Caki2 (cell line): ENCODE measurements around the gene SLC17A3. TPM values are rescaled to one million over a fixed set of nuclear protein-coding genes. Genes with fewer than 3 reads are reported as not detected.

Source experiments
- DNase-seq: peaks from one replicate; pipeline ENCODE4 v3.0.0-alpha.2; 2015; ENCODE audit warnings: low read depth
- in situ Hi-C: cut with HindIII; loops from 2 replicates; pipeline ENCODE4 v1.10.0; 2016; ENCODE audit warnings: low sequenced_read_pairs, low pct_unique_long_range_greater_than_20kb, mixed read lengths
- total RNA-seq: library from RNA; depleted of rRNA; stranded (reverse); fragments of >200 nt; shearing (Covaris generic); gene quantifications from 2 replicates; pipeline ENCODE4 v1.2.3, GENCODE V29; 2014; ENCODE audit warnings: low replicate concordance

The SLC17A3 gene
- total RNA-seq, 1 experiment from 2014 or later: 1.5 TPM

- in situ Hi-C loops: no loop called here
- DNase-seq: no peak
These were observed 8.0 kb downstream of the SLC17A3 start for GRCh38 chr6:25866011-25866410.

DNA sequence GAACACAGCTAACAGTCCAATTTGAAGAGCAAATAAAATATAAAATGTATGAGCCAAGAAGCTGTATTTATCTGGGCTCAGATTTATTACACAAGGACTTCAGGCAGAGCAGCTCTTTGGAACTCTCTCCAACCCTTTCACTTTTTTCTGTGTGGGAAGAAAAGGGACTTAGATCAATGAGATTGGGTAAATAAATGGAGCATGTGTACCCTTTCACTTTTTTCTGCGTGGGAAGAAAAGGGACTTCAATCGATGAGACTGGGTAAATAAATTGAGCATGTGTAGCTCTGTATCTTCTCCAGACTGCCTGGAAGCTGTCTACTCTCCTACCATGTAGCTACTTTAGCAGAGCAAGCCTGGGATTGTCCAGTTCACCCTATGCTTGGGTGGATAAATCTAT, 10.7 kb downstream of the SLC17A3 start:
- in situ Hi-C loops: no loop called here
- no peak for DNase-seq

GRCh38 chr6:25862199-25862598, 11.8 kb downstream of the SLC17A3 start:
- DNase-seq: no peak
- in situ Hi-C loops: no loop called here

DNA sequence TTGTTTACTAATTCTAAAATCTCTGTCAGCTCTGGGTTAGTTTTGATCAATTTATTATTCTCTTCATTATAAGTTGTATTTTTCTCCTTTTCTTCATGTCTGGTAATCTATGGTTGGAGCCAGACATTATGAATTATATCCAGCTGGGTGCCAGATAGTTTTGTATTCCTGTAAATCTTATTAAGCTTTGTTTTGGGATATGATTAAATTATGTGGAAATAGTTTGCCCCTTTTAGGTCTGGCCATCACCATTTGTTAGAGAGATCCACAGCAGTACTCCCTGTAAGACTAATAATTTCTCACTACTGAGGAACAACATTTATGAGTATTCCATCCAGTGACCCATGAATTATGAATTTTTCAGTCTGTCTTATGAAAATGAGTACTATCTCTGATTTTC, 21.3 kb downstream of the SLC17A3 start:
- in situ Hi-C loops: no loop called here
- DNase-seq: no peak

- DNase-seq: no peak
- in situ Hi-C loops: no loop called here
These were observed 22.1 kb downstream of the SLC17A3 start for GRCh38 chr6:25851961-25852360.

DNA sequence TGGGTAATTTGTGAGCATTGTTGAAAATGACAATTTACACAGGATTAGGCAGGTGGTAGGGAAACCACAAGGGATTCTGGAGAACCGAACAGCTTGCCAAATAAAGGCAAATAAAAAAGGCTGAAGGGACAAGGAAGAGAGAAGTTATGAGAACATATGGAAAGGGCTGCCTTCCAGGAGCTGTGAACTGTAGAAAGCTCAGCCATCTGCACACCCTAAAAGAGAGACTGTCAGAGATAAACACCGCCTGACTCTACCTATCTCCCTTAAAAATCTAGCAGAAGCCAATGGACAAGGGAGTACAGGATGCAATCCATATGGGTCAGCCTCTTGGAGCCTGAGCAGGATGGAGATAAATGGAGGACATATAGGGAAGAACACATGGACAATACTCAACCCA, 29.5 kb downstream of the SLC17A3 start:
- in situ Hi-C loops: no loop called here
- no peak for DNase-seq

- DNase-seq: no peak
- in situ Hi-C loops: no loop called here
These were observed 31.5 kb downstream of the SLC17A3 start for GRCh38 chr6:25842526-25842925.

DNA sequence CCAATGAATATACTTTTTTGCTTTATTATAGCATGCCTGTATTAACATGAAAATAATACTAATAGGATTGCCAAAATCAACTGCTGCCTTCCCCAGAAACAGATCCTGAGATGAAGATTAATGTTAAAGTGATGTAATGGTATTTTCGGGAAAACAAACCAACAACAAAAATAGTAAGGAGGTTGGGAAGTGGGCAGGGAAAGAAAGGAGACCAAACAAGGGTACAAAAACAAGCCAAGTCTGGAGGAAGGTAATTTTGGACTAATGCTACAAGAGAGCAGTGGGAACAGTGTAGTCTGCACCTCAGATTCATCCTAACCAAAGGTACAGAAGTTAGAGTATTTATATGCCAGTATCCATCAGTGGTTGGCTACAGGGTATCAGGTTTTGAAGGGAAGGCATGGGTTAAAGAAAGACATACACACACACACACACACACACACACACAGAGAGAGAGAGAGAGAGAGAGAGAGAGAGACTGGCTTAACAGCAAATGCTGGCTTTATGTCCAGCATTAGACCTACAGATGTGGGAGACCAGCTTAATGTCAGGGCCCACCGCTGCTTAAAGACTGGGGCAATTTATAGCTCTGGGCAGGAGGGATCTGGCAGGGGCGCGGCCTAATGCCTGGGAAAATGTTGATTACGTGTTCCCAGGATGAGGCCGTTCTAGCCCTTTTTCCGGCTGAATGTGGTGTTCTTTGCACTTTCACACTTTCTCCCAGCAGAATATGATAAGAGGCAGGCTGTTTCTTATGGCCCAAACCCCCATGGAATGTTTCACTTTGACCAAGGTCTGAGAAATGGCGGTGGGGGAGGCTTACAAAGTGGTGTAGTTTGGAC, 38.4 kb downstream of the SLC17A3 start:
- in situ Hi-C loops: no loop called here
- DNase-seq: no peak

DNA sequence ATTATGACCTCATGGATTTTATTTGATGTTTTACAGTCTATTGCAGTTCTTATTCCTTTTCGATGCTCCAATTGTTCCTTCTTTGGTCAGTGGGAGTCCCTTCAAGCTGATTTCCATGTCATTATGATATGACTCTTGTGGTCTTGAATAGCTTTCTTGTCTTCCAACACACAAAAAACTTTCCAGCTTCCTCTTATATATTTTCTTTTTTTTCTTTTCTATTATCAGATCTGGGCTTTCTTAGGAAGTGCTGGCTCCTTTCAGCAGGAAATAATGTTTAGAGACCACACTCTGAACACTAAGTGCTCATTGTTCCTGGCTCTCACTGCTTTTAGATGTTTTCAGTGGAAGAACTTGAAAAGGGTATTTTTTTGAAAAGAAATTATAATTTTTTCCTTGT, 39.1 kb downstream of the SLC17A3 start:
- in situ Hi-C loops: no loop called here

DNA sequence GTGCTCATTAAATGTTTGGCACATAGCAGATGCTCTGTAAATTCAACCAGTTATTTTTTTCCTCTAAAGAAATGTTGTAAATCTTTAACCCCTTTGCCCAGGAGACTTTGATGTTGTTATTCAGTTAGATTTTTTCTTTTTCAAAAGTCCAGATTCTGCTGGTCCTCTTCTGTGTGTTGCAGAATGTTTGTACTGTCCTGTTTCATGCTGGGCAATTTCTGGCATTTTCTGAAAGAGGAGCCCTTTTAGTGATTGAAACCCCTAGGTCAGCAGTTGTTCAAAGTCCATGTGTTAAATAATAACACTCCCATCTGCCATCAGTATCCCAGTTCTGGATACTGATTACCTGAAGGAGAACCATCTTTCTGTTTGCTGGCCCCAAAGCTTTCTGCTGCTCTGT, 40.9 kb downstream of the SLC17A3 start:
- DNase-seq: no peak
- in situ Hi-C loops: no loop called here

More for the DNA sequence above, 39.1 kb downstream of the SLC17A3 start:
- no peak for DNase-seq

DNA sequence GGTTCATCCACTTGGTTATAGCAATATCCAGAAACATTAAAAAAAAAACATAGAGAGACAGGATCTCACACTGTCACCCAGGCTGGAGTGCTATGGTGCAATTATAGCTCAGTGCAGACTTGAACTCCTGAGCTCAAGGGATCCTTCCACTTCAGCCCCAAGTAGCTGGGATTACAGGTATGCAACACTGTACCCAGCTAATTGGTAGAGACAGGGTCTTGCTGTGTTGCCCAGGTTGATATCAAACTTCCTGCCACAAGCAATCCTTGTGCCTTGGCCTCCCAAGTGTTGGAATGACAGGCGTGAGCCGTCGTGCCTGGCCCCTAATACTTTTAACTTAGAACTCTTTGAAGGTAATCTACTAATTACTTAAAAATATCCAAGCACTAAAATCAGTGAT, 41.4 kb downstream of the SLC17A3 start:
- in situ Hi-C loops: no loop called here
- DNase-seq: no peak

- in situ Hi-C loops: no loop called here
- DNase-seq: no peak
These were observed 41.8 kb downstream of the SLC17A3 start for GRCh38 chr6:25832307-25832662.

GRCh38 chr6:25831532-25832306, 42.3 kb downstream of the SLC17A3 start, which contains the start of gene SLC17A1:
TSS of gene SLC17A1 (minus strand) at chr6:25832052. CDS start at chr6:25830557, 1,495 bp downstream.
- in situ Hi-C loops: no loop called here
- peak; percentile 57 for DNase-seq

DNA sequence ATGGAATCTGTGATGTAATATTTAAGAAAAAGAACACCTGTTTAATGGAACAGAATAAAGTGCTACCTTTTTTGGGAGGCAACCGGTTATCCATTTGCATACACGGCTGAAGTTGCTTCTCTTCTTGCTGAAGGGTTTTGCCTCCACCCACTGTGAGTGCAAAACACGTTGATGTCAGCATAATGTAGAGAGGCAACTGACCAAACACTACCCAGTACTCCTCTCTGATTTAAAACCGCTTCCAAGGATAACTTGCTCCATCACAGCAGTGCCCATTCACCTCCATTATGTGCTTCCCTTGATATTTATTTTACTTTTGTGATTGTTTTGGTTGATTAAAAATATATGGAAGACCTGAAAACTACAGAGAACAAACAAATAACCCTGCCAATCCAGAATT, 43.6 kb downstream of the SLC17A3 start:
- no peak for DNase-seq
- in situ Hi-C loops: no loop called here

DNA sequence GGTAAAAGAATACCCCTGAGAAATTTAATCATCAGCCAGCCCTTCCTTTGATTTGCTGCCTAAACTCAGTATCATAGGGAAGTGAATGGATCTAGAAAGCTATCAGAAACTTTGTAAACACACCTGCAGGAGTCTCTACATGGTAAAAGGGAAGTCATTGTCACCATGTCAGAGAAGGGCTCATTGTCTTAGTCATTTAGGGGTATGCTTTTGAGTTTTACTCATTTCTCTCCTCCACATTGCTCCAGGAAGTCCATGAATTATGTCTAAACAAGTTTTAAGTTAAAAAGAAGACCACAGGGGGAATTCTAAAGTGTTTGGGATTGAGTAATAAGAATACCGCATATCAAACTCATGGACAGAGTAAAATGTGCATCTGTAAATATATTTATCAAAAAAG, 44.7 kb downstream of the SLC17A3 start:
- no peak for DNase-seq
- in situ Hi-C loops: no loop called here

GRCh38 chr6:25821341-25821740, 52.7 kb downstream of the SLC17A3 start:
- DNase-seq: no peak

GRCh38 chr6:25816252-25816651, 57.8 kb downstream of the SLC17A3 start:
- in situ Hi-C loops: no loop called here
- no peak for DNase-seq

More at GRCh38 chr6:25821341-25821740, 52.7 kb downstream of the SLC17A3 start:
- in situ Hi-C loops: no loop called here

DNA sequence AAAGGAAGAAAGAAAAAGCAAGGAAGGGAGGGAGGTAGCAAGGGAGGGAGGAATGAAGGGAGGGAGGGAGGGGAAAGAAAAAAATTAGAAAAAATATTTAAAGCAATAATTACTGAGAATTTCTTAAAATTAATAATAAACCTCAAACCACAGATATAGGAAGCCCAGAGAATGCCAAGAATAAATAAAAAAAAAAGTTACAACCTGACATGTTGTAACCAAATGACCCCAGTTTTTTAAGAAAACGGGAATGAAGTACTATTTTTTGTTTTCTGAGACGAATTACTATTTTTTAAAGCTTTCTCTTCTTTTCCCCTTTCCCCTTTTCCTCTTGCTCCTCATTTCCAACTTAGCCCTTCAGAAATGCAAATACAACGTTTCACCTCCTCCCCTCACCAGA, 58.8 kb downstream of the SLC17A3 start:
- DNase-seq: no peak
- in situ Hi-C loops: no loop called here

GRCh38 chr6:25804804-25805203, 69.2 kb downstream of the SLC17A3 start:
- in situ Hi-C loops: no loop called here
- DNase-seq: no peak
